Activated CD4-positive, alpha-beta T cell treated with anti-CD3 and anti-CD28 coated beads for 36 hours (primary cell): ENCODE measurements around the gene CHAT. TPM values are rescaled to one million over a fixed set of nuclear protein-coding genes. Genes with fewer than 3 reads are reported as not detected.

ENCODE experiments used
- ATAC-seq: fragments of 200-7000 bp; cut with Tn5 transposase; one replicate; pipeline ENCODE4 v1.10.0; 2021; ENCODE audit warnings: mild to moderate bottlenecking, moderate library complexity
- CTCF ChIA-PET: fragments of 350-600 bp; sonication (Branson Sonifier 250); formaldehyde crosslinking; loops from one replicate; lab custom pipeline; 2021; ENCODE audit warnings: antibody characterized with exemption; lab: Charles Lee
- POLR2A ChIA-PET: fragments of 350-600 bp; sonication (Branson Sonifier 250); formaldehyde crosslinking; loops from one replicate; lab custom pipeline; 2021; ENCODE audit warnings: antibody characterized with exemption, inconsistent platforms; lab: Charles Lee
- DNase-seq: peaks from one replicate; pipeline ENCODE4 v3.0.0-alpha.2; 2020
- H3K27ac Mint-ChIP-seq: one replicate; pipeline ENCODE4 v1.8.0; 2021; ENCODE audit warnings: mixed read lengths
- H3K27me3 Mint-ChIP-seq: one replicate; pipeline ENCODE4 v1.8.0; 2021; ENCODE audit warnings: mixed read lengths
- H3K36me3 Mint-ChIP-seq: one replicate; pipeline ENCODE4 v1.8.0; 2021; ENCODE audit warnings: low read depth, mixed read lengths
- H3K4me1 Mint-ChIP-seq: one replicate; pipeline ENCODE4 v1.8.0; 2021; ENCODE audit warnings: mixed read lengths
- H3K4me3 Mint-ChIP-seq: one replicate; pipeline ENCODE4 v1.8.0; 2021; ENCODE audit warnings: mild to moderate bottlenecking, moderate library complexity, mixed read lengths
- H3K9me3 Mint-ChIP-seq: one replicate; pipeline ENCODE4 v1.8.0; 2021; ENCODE audit warnings: low read depth, mixed read lengths
- intact Hi-C, 2 experiments: fragments of 100-400 bp; cut with DNase I in 1 of 2; cut with micrococcal nuclease in 1 of 2; formaldehyde crosslinking; loops; one replicate each; pipeline versions ENCODE4 v1.14.2 to v1.15.1; 2022 to 2024; cut with DNase I, micrococcal nuclease
- total RNA-seq, 2 experiments: library from RNA; stranded (reverse); gene quantifications; one replicate each; pipeline ENCODE4 v1.2.3, GENCODE V29; 2021

Gene CHAT
- total RNA-seq, 2 experiments from 2014 or later, result not detected

- no peak for ATAC-seq
- H3K36me3 Mint-ChIP-seq, result no peaks in the 10 kb centered on the region
- H3K4me3 Mint-ChIP-seq, result no peak overlapping the region
- POLR2A ChIA-PET, result no interaction called here
- H3K9me3 Mint-ChIP-seq, result no peaks in the 10 kb centered on the region
- no peak overlapping the region for H3K27ac Mint-ChIP-seq
- CTCF ChIA-PET, result no interaction called here
- DNase-seq, result no peak
- intact Hi-C loops, result no loop called here
- H3K4me1 Mint-ChIP-seq, result no peaks in the 10 kb centered on the region
- H3K27me3 Mint-ChIP-seq, result peaks cover 17% of the 10 kb centered on the region
Measured at GRCh38 chr10:49707585-49707984, 93.7 kb downstream of the CHAT start.

GRCh38 chr10:49709934-49710333 is 96.1 kb downstream of the CHAT start:
- no peak overlapping the region for H3K27ac Mint-ChIP-seq
- DNase-seq (no peak), ATAC-seq (no peak)
- ChIA-PET POLR2A (no interaction called here), CTCF (no interaction called here)
- H3K4me3 Mint-ChIP-seq, result no peak overlapping the region
- H3K27me3 Mint-ChIP-seq, result peaks cover 13% of the 10 kb centered on the region
- H3K9me3 Mint-ChIP-seq, result no peaks in the 10 kb centered on the region
- intact Hi-C loops, result no loop called here
- no peaks in the 10 kb centered on the region for H3K36me3 Mint-ChIP-seq
- H3K4me1 Mint-ChIP-seq, result no peaks in the 10 kb centered on the region

- no peak overlapping the region for H3K27ac Mint-ChIP-seq
- DNase-seq (no peak), ATAC-seq (no peak)
- no peak overlapping the region for H3K4me3 Mint-ChIP-seq
- ChIA-PET POLR2A (no interaction called here), CTCF (interaction anchor here (0.5 to 0.8 kb wide), 2 partner anchors 10 to 23 kb away, joined by 3 read pairs; no protein-coding TSS in a partner anchor)
- H3K27me3 Mint-ChIP-seq, result peaks cover 13% of the 10 kb centered on the region
- intact Hi-C loops, result no loop called here
- no peaks in the 10 kb centered on the region for H3K36me3 Mint-ChIP-seq
- H3K4me1 Mint-ChIP-seq, result no peaks in the 10 kb centered on the region
- no peaks in the 10 kb centered on the region for H3K9me3 Mint-ChIP-seq
Measured at GRCh38 chr10:49710966-49711365, 97.1 kb downstream of the CHAT start.

GRCh38 chr10:49711481-49711880 is 97.6 kb downstream of the CHAT start:
- DNase-seq (no peak), ATAC-seq (no peak)
- CTCF ChIA-PET, result no interaction called here
- H3K27ac Mint-ChIP-seq, result no peak overlapping the region
- H3K9me3 Mint-ChIP-seq, result no peaks in the 10 kb centered on the region
- intact Hi-C loops, result no loop called here
- H3K4me3 Mint-ChIP-seq, result no peak overlapping the region
- H3K27me3 Mint-ChIP-seq, result peaks cover 17% of the 10 kb centered on the region
- no peaks in the 10 kb centered on the region for H3K4me1 Mint-ChIP-seq
- no peaks in the 10 kb centered on the region for H3K36me3 Mint-ChIP-seq
- POLR2A ChIA-PET, result no interaction called here

GRCh38 chr10:49713266-49713665 is 99.4 kb downstream of the CHAT start:
- no peak for ATAC-seq
- H3K27ac Mint-ChIP-seq, result no peak overlapping the region

More at GRCh38 chr10:49713266-49713665, 99.4 kb downstream of the CHAT start:
- no peaks in the 10 kb centered on the region for H3K9me3 Mint-ChIP-seq
- intact Hi-C loops, result no loop called here
- ChIA-PET CTCF (no interaction called here), POLR2A (no interaction called here)
- no peaks in the 10 kb centered on the region for H3K4me1 Mint-ChIP-seq
- no peak for DNase-seq
- H3K36me3 Mint-ChIP-seq, result no peaks in the 10 kb centered on the region
- no peak overlapping the region for H3K4me3 Mint-ChIP-seq
- H3K27me3 Mint-ChIP-seq, result peaks cover 17% of the 10 kb centered on the region

Other genes starting within 250 kb of the CHAT start
- not detected for gene DRGX, start 217.9 kb upstream of the CHAT start, total RNA-seq
- gene ERCC6, start 74.9 kb upstream of the CHAT start, total RNA-seq, result 10 to 100 TPM; 15.0 to 15.8 TPM
- gene SLC18A3, start 3.7 kb upstream of the CHAT start, total RNA-seq, result not detected
- gene C10orf53, start 65.6 kb downstream of the CHAT start, total RNA-seq, result not detected
- under 1 TPM; 0.44 to 0.73 TPM for gene OGDHL, start 148.3 kb downstream of the CHAT start, total RNA-seq